A549 (cell line): ENCODE data around the gene IGFL3. TPM values are rescaled to one million over a fixed set of nuclear protein-coding genes. Genes with fewer than 3 reads are reported as not detected.

ENCODE experiments used
- ATAC-seq, 2 experiments: fragments of 200-7000 bp in 1 of 2; fragments of >200 bp in 1 of 2; cut with Nextera tagmentation in 1 of 2; cut with Tn5 transposase in 1 of 2; 3 replicates each; pipeline versions ENCODE4 v1.8.0 to v1.9.1; 2018 to 2020; ENCODE audit warnings: mild to moderate bottlenecking in 1 of 2, moderate library complexity in 1 of 2
- CTCF ChIA-PET: fragments of 300-600 bp; sonication (Branson Sonifier 250); formaldehyde crosslinking; extraction: SDS; loops from one replicate; lab custom pipeline; 2021; ENCODE audit warnings: antibody characterized with exemption, inconsistent platforms; lab: Yijun Ruan, JAX
- POLR2A ChIA-PET: fragments of 350-600 bp; formaldehyde crosslinking; extraction: SDS; loops from one replicate; lab custom pipeline; 2021; ENCODE audit warnings: antibody characterized with exemption, inconsistent platforms; lab: Yijun Ruan, JAX
- DNase-seq, 2 experiments: peaks; one replicate each; pipeline versions ENCODE4 v3.0.0 to v3.0.0-alpha.2; 2011 to 2016; ENCODE audit warnings: low read depth in 1 of 2, low spot score in 1 of 2
- FAIRE-seq: peaks from 2 replicates; lab custom pipeline; 2011; peaks lifted over from hg19 to GRCh38; lab: Jason Lieb, UNC
- H3K27ac ChIP-seq, 2 experiments: fragments of >200 bp; sonication (Bioruptor Twin); formaldehyde crosslinking; 3 replicates each; pipeline ENCODE4 v1.5.1; 2016 to 2017
- H3K4me1 ChIP-seq: fragments of >200 bp; sonication (Bioruptor Twin); formaldehyde crosslinking; 3 replicates; pipeline ENCODE4 v1.6.1; 2016
- H3K4me2 ChIP-seq: fragments of >200 bp; sonication (Bioruptor Twin); formaldehyde crosslinking; 3 replicates; pipeline ENCODE4 v1.6.1; 2016
- H3K4me3 ChIP-seq: fragments of >200 bp; sonication (Bioruptor Twin); formaldehyde crosslinking; 3 replicates; pipeline ENCODE4 v1.5.1; 2016
- H3K9me3 ChIP-seq: fragments of >200 bp; sonication (Bioruptor Twin); formaldehyde crosslinking; 3 replicates; pipeline ENCODE4 v1.6.1; 2016
- CBX8 ChIP-seq: fragments of 200-600 bp; sonication (generic); IDR thresholded peaks from 2 replicates; pipeline ENCODE4 v1.6.1; 2016
- CHD2 ChIP-seq: fragments of 150-350 bp; IDR thresholded peaks from 2 replicates; pipeline ENCODE4 v1.6.1; 2014; ENCODE audit warnings: low read length; ENCODE audit not compliant: partially characterized antibody
- EP300 ChIP-seq, 2 experiments: fragments of >200 bp; sonication (Bioruptor Twin); formaldehyde crosslinking; IDR thresholded peaks; 2 replicates in 1 of 2; 3 replicates in 1 of 2; pipeline ENCODE4 v1.6.1; 2016 to 2017
- FOSB ChIP-seq: fragments of 250-450 bp; sonication (Bioruptor Pico); IDR thresholded peaks from 2 replicates; pipeline ENCODE4 v1.5.0; 2020; ENCODE audit warnings: mild to moderate bottlenecking, moderate library complexity
- FOSL2 ChIP-seq, 2 experiments: fragments of 450-650 bp in 1 of 2; fragments of >200 bp in 1 of 2; sonication (Bioruptor Twin) in 1 of 2; formaldehyde crosslinking; IDR thresholded peaks; 2 replicates each; pipeline versions ENCODE4 v1.5.0 to v1.6.1; 2016 to 2020; ENCODE audit warnings: mild to moderate bottlenecking in 1 of 2, moderate library complexity in 1 of 2
- HES2 ChIP-seq: fragments of >200 bp; sonication (Bioruptor Twin); formaldehyde crosslinking; IDR thresholded peaks from 2 replicates; pipeline ENCODE4 v1.6.1; 2016
- HEYL ChIP-seq: fragments of 250-450 bp; sonication (Bioruptor Pico); IDR thresholded peaks from 2 replicates; pipeline ENCODE4 v1.8.0; 2021; ENCODE audit warnings: mild to moderate bottlenecking, moderate library complexity
- JUN ChIP-seq, 2 experiments: fragments of >200 bp; sonication (Bioruptor Twin); formaldehyde crosslinking; IDR thresholded peaks; 2 replicates in 1 of 2; 3 replicates in 1 of 2; pipeline ENCODE4 v1.6.1; 2016 to 2017
- JUNB ChIP-seq: fragments of >200 bp; sonication (Bioruptor Twin); formaldehyde crosslinking; IDR thresholded peaks from 2 replicates; pipeline ENCODE4 v1.6.1; 2016
- KDM1A ChIP-seq: fragments of 200-600 bp; sonication (generic); IDR thresholded peaks from 2 replicates; pipeline ENCODE4 v1.6.1; 2016; ENCODE audit warnings: low read depth, mild to moderate bottlenecking
- KDM5A ChIP-seq: fragments of 200-600 bp; sonication (generic); IDR thresholded peaks from 2 replicates; pipeline ENCODE4 v1.6.1; 2016; ENCODE audit warnings: antibody characterized with exemption, mild to moderate bottlenecking
- MAZ ChIP-seq: fragments of 150-350 bp; IDR thresholded peaks from 2 replicates; pipeline ENCODE4 v1.6.1; 2014; ENCODE audit warnings: antibody characterized with exemption, low read depth, low read length, borderline replicate concordance
- NPAS2 ChIP-seq: fragments of 250-450 bp; sonication (Bioruptor Pico); IDR thresholded peaks from 2 replicates; pipeline ENCODE4 v1.8.0; 2022; ENCODE audit warnings: mild to moderate bottlenecking, moderate library complexity, borderline replicate concordance
- POLR2AphosphoS2 ChIP-seq: conservative IDR thresholded peaks from 2 replicates; pipeline ENCODE4 v1.6.1; 2012; ENCODE audit warnings: low read length, improper control_type of control experiment, inconsistent platforms
- RARB ChIP-seq: fragments of 250-450 bp; sonication (Bioruptor Pico); IDR thresholded peaks from 2 replicates; pipeline ENCODE4 v1.8.0; 2021; ENCODE audit warnings: mild to moderate bottlenecking, moderate library complexity
- RNF2 ChIP-seq: fragments of 200-600 bp; sonication (generic); IDR thresholded peaks from 2 replicates; pipeline ENCODE4 v1.6.1; 2016; ENCODE audit warnings: low read depth, mild to moderate bottlenecking, antibody characterized with exemption, moderate library complexity, borderline replicate concordance
- ZNF302 ChIP-seq: fragments of 250-450 bp; sonication (Bioruptor Pico); IDR thresholded peaks from 2 replicates; pipeline ENCODE4 v1.9.0; 2021; ENCODE audit warnings: inconsistent platforms, mild to moderate bottlenecking, moderate library complexity
- WGBS: methylation state at CpG from one replicate; pipeline ENCODE4 v1.1.6; 2017; ENCODE audit errors: missing lambda C conversion rate; 5-methylcytosine and 5-hydroxymethylcytosine counted together
- polyA plus RNA-seq, 4 experiments: library from polyadenylated mRNA; depleted of rRNA in 3 of 4; stranded (reverse); fragments of >200 nt; fragmentation: RNase III in 1 of 4; extraction: RNeasy Plus Mini Kit Qiagen cat#74134 plus additional on column Dnase treatment in 1 of 4; gene quantifications; 2 replicates in 3 of 4; 3 replicates in 1 of 4; pipeline ENCODE4 v1.2.3, GENCODE V29; 2011 to 2017
- TF ChIP-seq, protein P1 (sequence below): IDR thresholded peaks from 2 replicates; pipeline ENCODE4 v1.6.1; 2012
- TF ChIP-seq, protein P2 (sequence below): IDR thresholded peaks from 2 replicates; pipeline ENCODE4 v1.6.1; 2012
- TF ChIP-seq, protein P3 (sequence below): fragments of >200 bp; sonication (Bioruptor Twin); formaldehyde crosslinking; IDR thresholded peaks from 3 replicates; pipeline ENCODE4 v1.6.1; 2016

The IGFL3 gene
- polyA plus RNA-seq, 2 of the 4 experiments (the other 2 are of a cell fraction): 1.1 TPM; not detected in 1

- Histone ChIP-seq H3K9me3 (no peaks in the 10 kb centered on the region), H3K4me3 (no peak overlapping the region), H3K4me2 (no peak overlapping the region), H3K4me1 (no peaks in the 10 kb centered on the region), H3K27ac (no peak overlapping the region)
- ChIA-PET POLR2A (no interaction called here), CTCF (interaction anchor here (2.3 kb wide), 1 partner anchor 39 kb away, joined by 8 read pairs; no protein-coding TSS in a partner anchor)
- 59% methylated on average over 5 of the region's 5 CpGs for WGBS
- TF ChIP-seq ZNF302 (CRISPR knock-in tag) (no peak), HES2 (no peak)
- no peak for FAIRE-seq
- no peak for ATAC-seq
- no peak for DNase-seq
Observed at GRCh38 chr19:46150606-46151005, 26.1 kb upstream of the IGFL3 start.

DNA sequence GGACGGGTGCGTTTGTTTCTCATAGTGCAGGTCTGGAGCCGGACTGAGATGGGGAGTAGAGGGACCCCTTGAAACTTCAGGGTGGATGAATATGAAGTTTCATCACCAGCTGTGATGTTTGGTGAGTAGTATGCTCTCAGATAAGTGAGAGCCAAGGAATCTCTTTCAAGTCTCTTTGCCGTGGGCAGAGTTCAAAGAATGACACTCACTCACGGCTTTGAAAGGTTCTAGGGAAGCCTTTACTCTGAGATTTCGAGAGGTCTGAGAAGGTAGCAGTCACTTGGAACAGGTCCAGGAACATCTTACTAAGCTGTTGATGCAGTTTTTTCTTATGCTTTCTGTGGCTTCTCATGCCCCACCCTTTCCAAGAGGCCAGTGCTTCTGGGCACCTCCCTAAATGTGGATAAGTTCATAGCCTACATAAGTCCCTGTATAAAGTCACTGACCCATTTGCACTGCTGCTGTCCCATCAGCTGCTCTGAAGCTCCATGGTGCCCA, 23.4 kb upstream of the IGFL3 start, which contains the start of gene IGFL2:
TSS of gene IGFL2 (plus strand) at position 448 of the 498 bp plus-strand sequence. CDS start at position 489, 41 bp downstream.
- Histone ChIP-seq H3K4me2 (no peak within 1 kb of the TSS), H3K9me3 (no peaks in the 10 kb centered on the region), H3K4me3 (no peak within 1 kb of the TSS), H3K27ac (no peak within 1 kb of the TSS), H3K4me1 (0 out of 3 replicates have a peak, but pooled peaks cover 2% of the 10 kb centered on the region)
- no peak for ATAC-seq
- no peak for DNase-seq
- FAIRE-seq: no peak
- ChIA-PET CTCF (interaction anchor here (1.0 to 2.1 kb wide), 8 partner anchors 9 to 118 kb away, joined by 3 to 8 read pairs (median 5); no protein-coding TSS in a partner anchor), POLR2A (interaction anchor here (0.8 kb wide), 1 partner anchor 14 kb away, joined by 3 read pairs; no protein-coding TSS in a partner anchor)
- no peak for TF ChIP-seq KDM5A
- no peak for TF ChIP-seq POLR2AphosphoS2
- no peak for TF ChIP-seq JUN (IDR thresholded peaks at IDR 0.05)
- no peak for TF ChIP-seq FOSL2 (IDR thresholded peaks at IDR 0.05)
- no peak for TF ChIP-seq FOSL2 (CRISPR knock-in tag; IDR thresholded peaks at IDR 0.05)
- no peak for TF ChIP-seq NPAS2 (CRISPR knock-in tag)
- no peak for TF ChIP-seq RARB (CRISPR knock-in tag)
- TF ChIP-seq HEYL (CRISPR knock-in tag): no peak
- WGBS: 69% methylated on average over 6 of the region's 6 CpGs

DNA sequence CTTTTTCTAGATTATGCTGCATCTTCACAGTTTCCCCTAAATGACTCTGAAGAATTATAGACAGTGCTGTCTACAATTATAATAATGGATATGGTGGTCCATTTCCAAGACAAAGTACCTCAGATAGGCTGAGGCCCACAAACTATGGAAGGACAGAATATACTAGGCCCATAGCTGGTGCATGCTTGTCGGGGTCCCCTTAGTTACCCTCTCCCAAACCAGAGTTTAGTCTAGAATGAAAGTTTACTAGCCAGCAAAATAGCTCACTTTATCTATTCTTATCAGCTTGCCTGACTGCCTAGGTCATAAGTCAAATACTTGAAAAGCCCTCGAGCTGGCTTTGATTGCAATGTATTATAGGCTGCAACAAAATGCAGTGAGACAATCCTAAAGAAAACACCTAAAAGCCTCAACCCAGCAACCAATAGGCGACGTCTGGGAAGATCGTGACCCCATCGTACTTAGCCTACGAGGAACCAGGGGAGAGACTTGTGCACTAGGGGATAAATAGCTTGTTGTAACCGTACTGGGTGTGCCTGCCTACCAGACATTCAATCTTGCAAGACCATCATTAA, 22.8 kb upstream of the IGFL3 start:
- Histone ChIP-seq H3K4me3 (no peak overlapping the region), H3K27ac (no peak overlapping the region), H3K4me2 (no peak overlapping the region)
- FAIRE-seq (no peak), DNase-seq (no peak)
- ChIA-PET POLR2A (interaction anchor here (0.8 kb wide), 1 partner anchor 14 kb away, joined by 3 read pairs; no protein-coding TSS in a partner anchor), CTCF (interaction anchor here (1.0 to 2.1 kb wide), 7 partner anchors 9 to 117 kb away, joined by 3 to 8 read pairs (median 6); no protein-coding TSS in a partner anchor)
- 67% methylated on average over 8 of the region's 8 CpGs for WGBS
- TF ChIP-seq CBX8 (no peak), JUN (IDR thresholded peaks at IDR 0.05) (no peak), MAZ (no peak), EP300 (IDR thresholded peaks at IDR 0.05) (no peak), FOSB (no peak), HEYL (CRISPR knock-in tag) (no peak), JUNB (no peak), CHD2 (no peak), RNF2 (no peak), KDM1A (no peak)
- TF ChIP-seq, protein P1, sequence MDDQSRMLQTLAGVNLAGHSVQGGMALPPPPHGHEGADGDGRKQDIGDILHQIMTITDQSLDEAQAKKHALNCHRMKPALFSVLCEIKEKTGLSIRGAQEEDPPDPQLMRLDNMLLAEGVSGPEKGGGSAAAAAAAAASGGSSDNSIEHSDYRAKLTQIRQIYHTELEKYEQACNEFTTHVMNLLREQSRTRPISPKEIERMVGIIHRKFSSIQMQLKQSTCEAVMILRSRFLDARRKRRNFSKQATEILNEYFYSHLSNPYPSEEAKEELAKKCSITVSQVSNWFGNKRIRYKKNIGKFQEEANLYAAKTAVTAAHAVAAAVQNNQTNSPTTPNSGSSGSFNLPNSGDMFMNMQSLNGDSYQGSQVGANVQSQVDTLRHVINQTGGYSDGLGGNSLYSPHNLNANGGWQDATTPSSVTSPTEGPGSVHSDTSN: no peak
- TF ChIP-seq, protein P2, sequence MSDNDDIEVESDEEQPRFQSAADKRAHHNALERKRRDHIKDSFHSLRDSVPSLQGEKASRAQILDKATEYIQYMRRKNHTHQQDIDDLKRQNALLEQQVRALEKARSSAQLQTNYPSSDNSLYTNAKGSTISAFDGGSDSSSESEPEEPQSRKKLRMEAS: no peak
- TF ChIP-seq, protein P3, sequence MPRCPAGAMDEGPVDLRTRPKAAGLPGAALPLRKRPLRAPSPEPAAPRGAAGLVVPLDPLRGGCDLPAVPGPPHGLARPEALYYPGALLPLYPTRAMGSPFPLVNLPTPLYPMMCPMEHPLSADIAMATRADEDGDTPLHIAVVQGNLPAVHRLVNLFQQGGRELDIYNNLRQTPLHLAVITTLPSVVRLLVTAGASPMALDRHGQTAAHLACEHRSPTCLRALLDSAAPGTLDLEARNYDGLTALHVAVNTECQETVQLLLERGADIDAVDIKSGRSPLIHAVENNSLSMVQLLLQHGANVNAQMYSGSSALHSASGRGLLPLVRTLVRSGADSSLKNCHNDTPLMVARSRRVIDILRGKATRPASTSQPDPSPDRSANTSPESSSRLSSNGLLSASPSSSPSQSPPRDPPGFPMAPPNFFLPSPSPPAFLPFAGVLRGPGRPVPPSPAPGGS: no peak
- TF ChIP-seq, all 56 proteins: peak for 0
- Histone ChIP-seq H3K9me3 (no peaks in the 10 kb centered on the region), H3K4me1 (0 out of 3 replicates have a peak, but pooled peaks cover 2% of the 10 kb centered on the region)
- ATAC-seq: no peak
